Fibroblast of lung (primary cell): ENCODE measurements around the gene CENPB.

ENCODE experiments used
- CTCF ChIP-seq, 2 donors: IDR thresholded peaks in 1 of 2; conservative IDR thresholded peaks in 1 of 2; 1 replicate in 1 of 2; 2 replicates in 1 of 2; pipeline ENCODE4 v1.5.1; 2011 to 2012; ENCODE audit warnings: low read length in 2 of 2, control low read depth in 1 of 2, inconsistent platforms in 1 of 2, low read depth in 1 of 2, mild to moderate bottlenecking in 1 of 2
- EZH2 ChIP-seq: IDR thresholded peaks from 2 replicates; pipeline ENCODE4 v1.5.1; 2012; ENCODE audit warnings: low read length, control low read depth, mild to moderate bottlenecking; ENCODE audit errors: missing control alignments

- TF ChIP-seq CTCF (conservative IDR thresholded peaks at IDR 0.05 in 1 of 2, IDR thresholded peaks at IDR 0.05 in 1 of 2; ENCODE audit: low read depth in 1 of 2, low read length in 2 of 2) (no peak), EZH2 (no peak)
Observed at GRCh38 chr20:3814928-3815495, 28.5 kb upstream of the CENPB start.
